ENCODE results near the gene GPR137B.

GPR137B gene

DNA sequence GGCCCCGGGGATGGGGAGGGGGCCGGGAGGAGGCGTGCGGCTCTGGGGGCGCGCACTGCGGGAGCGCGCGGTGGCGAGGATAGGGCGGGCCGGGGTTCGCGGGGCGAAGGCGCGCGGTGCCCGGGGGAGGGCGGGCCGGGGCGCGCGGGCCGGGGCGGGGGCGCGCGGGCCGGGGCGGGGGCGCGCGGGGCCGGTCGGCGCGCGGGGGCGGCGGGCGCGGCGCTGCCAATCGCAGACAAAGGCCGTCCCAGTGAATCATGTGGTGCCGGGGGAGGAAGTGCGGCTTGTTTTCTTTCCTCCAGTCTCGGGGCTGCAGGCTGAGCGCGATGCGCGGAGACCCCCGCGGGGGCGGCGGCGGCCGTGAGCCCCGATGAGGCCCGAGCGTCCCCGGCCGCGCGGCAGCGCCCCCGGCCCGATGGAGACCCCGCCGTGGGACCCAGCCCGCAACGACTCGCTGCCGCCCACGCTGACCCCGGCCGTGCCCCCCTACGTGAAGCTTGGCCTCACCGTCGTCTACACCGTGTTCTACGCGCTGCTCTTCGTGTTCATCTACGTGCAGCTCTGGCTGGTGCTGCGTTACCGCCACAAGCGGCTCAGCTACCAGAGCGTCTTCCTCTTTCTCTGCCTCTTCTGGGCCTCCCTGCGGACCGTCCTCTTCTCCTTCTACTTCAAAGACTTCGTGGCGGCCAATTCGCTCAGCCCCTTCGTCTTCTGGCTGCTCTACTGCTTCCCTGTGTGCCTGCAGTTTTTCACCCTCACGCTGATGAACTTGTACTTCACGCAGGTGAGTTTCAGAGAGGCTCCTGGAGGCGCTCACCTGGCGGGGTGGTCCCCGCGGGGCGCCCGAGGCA, at the start of gene GPR137B:
GPR137B (plus strand) TSS at position 287 of the 851 bp plus-strand sequence; CDS start at position 371, 84 bp downstream.
- DNase-seq: peak; percentile 9

DNA sequence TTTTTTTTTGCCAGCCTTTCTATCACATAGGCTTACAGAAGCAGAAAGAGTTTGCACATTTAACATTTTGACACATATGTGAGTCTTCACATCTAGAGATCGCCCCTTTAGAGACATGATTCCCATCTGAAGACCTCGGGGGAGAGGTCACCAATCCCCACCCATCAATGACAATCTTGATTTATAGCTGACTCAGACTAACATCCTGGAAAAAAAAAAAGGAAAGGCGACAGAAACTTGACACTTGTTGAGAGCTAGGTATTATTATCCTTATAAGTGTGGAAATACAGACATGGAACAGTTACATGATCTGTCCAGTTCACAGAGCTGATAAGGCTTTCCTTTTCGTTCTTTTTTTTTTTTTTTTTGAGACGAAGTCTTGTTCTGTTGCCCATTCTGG, 49.4 kb upstream of the GPR137B start:
- DNase-seq: no peak

GRCh38 chr1:236095705-236096520, 46.4 kb upstream of the GPR137B start:
- DNase-seq: no peak

DNA sequence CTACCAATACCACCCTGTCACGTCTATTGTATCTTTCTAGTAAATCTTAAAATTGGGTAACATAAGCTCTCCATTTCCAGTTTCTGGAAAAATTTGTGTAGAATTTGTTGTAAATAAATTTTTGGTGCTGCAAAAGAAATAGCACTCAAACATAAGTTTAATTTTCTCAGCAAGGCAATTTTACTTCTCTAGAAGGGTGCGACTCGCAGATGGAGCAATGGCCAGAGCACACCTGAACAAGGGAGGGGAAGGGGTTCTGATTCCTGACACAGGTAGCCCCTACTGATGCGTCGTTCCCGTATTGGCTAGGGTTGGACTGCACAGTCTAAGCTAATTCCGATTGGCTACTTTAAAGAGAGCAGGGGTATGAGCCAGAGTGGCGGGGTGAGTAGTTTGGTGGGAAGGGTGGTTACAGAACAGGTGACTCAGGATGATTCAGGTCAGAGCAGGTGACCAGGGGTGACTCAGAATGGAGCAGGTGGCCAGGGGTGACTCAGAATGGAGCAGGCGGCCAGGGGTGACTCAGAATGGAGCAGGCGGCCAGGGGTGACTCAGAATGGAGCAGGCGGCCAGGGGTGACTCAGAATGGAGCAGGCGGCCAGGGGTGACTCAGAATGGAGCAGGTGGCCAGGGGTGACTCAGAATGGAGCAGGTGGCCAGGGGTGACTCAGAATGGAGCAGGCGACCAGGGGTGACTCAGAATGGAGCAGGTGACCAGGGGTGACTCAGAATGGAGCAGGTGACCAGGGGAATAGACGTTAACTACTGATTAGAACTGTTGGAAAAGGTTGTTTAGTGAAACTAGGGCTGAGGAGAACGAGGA, 45.5 kb upstream of the GPR137B start:
- DNase-seq: peak; percentile 9

DNA sequence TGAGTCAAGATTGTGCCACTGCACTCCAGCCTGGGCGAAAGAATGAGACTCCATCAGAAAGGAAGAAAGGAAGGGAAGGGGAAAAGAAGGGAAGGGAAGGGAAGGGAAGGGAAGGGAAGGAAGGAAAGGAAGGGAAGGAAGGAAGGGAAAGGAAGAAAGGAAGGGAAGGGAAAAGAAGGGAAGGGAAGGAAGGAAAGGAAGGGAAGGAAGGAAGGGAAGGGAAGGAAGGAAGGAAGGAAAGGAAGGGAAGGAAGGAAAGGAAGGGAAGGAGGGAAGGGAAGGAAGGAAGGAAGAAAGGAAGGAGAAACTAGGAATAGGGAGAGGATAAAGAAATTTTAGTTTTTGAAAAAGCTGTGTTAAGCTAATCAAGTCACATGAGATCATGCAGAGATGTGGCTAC, 44.1 kb upstream of the GPR137B start:
- no peak for DNase-seq

DNA sequence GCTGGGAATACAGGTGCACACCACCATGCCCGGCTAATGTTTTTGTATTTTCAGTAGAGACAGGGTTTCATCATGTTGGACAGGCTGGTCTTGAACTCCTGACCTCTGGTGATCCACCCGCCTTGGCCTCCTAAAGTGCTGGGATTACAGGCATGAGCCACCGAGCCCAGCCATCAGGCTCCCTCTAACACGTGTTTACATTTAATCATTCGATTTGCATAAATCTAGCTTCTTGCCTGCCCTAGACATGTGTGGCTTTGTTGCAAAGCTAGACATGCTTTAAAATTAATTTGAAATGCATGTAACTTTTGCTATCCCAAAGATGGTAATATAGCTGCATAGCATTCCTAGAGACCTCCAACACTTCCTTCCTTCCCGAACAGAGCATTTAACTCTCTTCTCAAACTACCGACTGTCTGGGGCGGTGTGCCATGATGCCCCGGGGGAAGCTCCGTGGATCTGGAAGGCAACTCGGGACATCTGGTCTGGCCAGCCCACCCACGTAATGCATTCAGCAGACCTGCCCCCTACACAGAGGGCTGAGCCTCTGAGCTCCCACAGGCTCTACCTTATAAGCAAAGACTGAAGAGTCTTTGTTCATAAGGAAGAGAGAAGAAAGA, 42.9 kb upstream of the GPR137B start:
- no peak for DNase-seq

DNA sequence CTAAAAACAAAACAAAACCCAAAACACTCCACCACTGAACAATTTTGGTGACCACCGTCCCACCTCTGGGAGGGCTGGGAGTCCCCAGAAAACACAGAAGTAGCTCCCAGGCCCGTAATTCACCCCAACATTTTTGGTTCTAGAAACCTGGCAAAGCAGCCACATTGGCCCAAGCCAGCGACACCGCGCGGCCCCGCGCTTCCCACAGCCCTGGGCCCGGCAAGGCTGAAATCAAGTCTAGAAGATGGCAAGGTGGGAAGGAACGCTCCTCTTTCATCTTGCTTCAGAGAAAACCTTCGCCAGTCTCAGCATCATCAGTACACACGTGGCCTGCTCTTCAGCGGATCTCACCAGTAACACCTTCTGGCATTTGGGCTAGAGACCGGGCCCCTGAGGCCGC, 41.5 kb upstream of the GPR137B start:
- no peak for DNase-seq

- no peak for DNase-seq
Measured at GRCh38 chr1:236101233-236102200, 40.8 kb upstream of the GPR137B start.

- no peak for DNase-seq
Measured at GRCh38 chr1:236102611-236103010, 39.7 kb upstream of the GPR137B start.

- DNase-seq: no peak
Measured at GRCh38 chr1:236103059-236103458, 39.3 kb upstream of the GPR137B start.

- DNase-seq: peak; percentile 34
Measured at GRCh38 chr1:236103646-236104218, 38.6 kb upstream of the GPR137B start.

GRCh38 chr1:236107121-236107907, 35.0 kb upstream of the GPR137B start:
- no peak for DNase-seq

GRCh38 chr1:236108027-236108648, 34.2 kb upstream of the GPR137B start:
- DNase-seq: no peak

GRCh38 chr1:236110137-236110536, 32.2 kb upstream of the GPR137B start:
- no peak for DNase-seq

GRCh38 chr1:236111527-236112331, 30.6 kb upstream of the GPR137B start:
- DNase-seq: no peak

DNA sequence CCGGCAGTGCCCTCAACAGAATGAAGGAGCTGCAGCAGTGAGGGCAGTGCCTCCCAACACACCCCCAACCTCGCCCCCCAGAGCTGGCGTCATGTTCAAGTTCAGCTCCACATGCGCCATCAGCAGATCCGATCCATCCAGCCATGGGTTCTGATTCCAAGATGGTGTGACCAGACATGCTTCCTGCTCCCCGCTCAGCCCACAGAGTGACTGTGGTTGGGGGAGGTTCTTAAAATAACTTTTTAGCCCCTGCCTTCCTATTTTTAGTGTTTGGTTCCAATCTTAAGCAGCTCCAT, 30.1 kb upstream of the GPR137B start:
- no peak for DNase-seq

DNA sequence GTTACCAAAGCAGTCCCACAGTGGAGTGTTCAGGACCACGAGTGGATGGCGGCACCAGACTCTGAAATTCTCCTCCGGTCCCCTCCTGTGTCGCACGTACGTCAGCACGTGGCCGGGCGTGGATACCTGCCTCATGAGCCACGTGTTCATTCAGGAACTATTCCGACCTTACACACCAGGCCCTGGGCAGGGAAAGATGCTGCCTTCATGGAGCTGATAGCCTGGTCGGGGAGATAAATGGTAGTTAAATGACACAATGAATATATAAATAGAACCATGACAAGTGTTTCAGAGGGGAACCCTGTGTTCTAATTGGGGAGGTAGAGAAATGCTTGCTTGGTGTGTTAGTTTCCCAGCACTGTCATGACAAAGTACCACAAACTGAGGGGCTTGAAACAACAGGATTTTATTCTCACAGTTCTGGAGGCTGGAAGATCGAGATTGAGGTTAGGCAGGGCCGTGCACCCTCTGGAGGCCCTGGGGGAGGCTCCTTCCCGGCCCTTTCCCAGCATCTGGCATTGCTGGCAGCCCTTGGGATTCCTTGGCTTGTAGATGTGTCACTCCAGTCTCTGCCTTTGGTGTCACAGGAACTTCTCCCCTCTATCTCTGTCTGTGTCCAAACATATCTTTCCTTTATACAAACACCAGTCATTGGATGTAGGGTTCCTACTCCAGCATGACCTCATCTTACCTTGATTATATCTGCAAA, 28.9 kb upstream of the GPR137B start:
- DNase-seq: no peak

DNA sequence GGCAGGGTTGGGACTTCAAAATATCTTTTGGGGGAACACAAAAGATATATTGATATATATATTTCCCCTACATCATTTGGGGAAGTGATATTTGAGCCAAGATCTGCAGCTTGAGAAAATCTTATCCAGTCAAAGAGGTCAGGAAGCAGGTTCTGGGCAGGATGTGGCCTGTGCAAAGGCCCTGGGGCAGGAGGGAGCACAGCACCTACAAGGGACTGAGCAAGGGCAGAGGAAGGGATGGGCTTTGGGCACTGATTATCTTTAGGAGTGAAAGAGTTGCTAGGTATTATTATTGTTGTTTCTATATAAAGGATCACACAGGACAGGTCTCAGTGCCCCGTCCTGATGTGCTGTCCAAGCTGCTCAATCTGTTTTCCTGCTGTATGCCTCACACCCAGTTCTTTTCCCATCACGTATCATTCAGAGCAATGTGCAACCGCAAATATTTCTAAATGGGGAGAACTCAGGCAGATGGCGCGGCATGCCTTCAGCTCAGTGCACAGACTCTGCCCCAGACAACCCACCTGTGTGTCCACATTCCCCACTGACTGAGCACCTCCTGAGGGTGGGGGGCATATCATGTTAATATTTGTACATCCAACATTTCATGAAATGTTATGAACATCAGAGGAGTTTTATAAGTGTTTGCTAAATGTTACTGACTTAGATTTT, 28.1 kb upstream of the GPR137B start:
- no peak for DNase-seq
